HG02973 (cell line): Measurements from ENCODE around the gene AHCTF1.
"Not testable (repeated sequence)": the region's sequence is repeated elsewhere in the genome, so short reads cannot be mapped to it uniquely, and the experiment has no call there.

Experiments used
- ATAC-seq: cut with Tn5 transposase; IDR thresholded peaks from one replicate; pipeline ENCODE4 v1.9.1; 2021; ENCODE audit warnings: moderate library complexity; ENCODE audit not compliant: unreplicated experiment

Gene AHCTF1

DNA sequence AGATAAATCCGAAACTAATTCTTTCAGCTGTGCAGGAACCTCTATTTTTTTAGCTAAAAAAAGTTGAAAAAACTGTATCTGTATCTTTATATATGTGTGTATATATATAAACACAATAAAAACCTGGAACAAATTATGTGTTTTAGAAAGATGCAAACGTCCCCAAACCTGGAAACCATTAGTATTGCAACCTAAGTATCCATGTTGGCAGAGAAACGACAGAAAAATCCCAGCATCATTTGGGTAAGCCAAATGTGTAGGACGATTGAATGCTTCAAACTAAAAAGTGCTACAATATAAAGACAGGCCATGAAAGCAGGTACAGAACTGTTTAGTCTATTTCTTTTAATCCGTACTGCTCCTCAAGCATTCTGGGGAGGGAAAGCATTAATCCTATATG lies 87.9 kb downstream of the AHCTF1 start:
- ATAC-seq = no peak

DNA sequence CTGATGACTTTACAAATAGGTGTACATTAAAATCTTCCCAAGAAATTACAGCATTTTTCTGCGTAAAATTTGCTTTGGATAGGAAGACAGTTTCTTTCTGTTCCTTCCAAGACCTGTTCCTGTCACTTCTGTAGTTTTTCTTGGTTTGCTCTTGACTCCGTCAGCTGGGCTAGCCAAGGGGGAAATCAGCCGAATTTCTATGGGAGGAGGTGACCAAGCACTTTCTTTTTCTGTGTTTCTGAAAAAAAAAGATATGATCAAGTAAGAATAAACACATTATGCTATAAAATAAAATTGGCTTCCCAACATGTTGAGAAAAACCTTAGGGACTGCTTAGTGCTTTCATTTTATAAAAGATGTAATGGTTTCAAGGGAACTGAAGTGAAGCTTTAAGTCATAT lies 91.0 kb downstream of the AHCTF1 start:
- not testable (repeated sequence) for ATAC-seq

DNA sequence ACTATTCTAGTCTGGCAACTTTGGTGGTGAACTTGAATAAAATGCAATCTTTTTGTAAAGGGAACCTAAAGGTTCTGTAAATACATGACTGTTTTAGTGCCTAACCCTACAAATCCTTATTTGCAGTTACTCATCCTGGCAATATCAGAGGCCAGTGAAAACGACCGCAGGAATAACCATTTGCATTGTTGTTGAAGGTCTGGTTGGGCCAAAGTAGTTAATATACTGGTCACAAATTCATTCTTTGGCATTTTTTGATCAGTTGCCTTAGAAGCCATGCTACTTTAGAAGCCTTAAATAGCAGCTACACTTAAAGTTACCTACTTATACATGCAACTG lies 93.7 kb downstream of the AHCTF1 start:
- no peak for ATAC-seq

DNA sequence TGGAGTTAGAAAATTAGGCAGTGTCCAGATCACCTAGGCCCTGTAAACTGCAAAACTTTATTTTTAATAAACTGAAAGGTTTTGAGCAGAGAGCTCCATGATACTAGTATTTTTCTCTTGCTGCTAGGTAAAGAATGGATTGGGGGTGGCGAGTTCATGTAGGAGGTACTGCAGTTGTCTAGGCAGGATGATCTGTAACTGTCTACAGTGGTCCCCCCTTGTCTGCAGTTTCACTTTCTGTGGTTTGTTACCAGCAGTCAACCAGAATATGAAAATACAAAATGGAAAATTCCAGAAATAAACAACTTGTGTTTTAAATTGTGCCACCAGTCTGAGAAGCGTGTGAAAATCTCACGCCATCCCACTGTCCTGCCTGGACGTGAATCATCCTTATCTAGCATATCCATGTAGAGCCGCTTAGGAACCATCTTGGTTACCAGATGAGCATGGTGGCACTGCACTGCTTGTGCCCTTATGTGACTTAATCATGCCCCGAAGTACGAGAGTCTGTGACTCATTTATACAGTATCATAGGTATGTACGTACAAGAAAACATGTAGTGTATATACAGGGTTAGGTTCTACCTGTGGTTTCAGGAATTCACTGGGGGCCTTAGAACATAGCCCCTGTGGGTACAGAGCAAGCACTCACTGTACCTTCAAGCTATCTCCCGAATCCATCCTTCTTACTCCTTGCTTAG lies 94.2 kb downstream of the AHCTF1 start:
- ATAC-seq = peak; percentile 65

DNA sequence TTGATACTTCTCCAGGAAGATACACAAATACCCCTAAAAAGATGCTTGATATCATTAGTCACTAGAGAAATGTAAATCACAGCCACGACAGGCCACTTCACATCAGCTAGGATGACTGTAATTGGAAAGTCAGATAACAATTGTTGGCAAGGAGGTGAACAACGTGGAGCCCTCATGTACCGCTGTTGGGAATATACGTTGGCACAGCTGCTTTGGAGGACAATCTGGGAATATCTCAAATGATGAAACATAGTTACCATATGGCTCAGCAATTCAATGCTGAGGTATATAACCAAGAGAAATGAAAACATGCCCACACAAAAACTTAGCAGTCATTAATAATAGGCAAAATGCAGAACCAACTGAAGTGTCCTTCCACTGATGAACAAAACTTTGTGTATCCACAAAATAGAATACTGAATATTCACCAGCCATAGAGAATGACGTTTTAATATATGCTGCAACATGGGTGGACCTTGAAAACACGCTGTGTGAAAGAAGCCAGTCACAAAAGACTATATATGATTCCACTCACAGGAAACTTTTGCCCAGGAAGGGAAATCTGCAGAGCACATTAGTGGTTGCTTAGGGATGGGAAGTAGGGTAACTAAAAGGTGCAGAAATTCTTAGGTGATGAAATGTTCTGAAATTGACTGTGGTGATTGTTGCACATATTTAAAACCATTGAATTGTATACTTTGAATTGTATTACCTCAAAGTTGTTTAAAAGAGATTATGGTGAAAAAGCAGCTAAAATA lies 95.4 kb downstream of the AHCTF1 start:
- ATAC-seq = no peak

DNA sequence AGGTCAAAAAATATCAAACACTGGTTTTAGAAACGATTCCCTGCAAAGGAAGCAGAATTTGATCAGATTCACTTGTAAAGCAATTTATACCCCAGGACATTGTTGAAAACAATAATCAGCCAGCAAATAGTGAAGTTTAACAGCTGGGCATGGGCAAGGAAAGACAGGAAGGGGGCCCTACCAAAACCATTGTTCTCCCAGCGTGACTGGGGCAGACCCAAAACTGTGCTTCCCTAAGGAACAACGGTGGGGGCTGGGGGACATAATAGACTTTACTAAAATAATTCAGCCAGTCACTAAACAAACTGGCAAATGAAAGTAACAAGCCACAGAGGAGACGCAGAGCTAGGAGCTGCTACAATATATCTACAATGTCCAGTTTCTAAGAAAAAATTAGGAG lies 100.2 kb downstream of the AHCTF1 start:
- ATAC-seq = no peak

DNA sequence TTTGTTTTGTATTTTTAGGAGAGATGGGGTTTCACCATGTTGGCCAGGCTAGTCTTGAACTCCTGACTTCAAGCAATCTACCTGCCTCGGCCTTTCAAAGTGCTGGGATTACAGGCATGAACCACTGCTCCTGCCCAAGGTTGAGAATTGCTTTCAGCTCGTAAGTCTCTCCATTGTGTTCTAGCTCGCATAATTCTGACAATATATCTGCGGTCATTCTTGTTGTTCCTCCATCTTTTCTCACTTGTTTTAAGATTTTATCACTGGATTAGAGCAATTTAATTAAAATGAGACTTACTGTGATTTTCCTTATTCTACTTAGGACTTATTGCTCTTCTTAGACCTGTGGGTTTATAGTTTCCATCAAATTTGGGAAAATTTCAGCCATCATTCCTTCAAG lies 102.9 kb downstream of the AHCTF1 start:
- no peak for ATAC-seq

DNA sequence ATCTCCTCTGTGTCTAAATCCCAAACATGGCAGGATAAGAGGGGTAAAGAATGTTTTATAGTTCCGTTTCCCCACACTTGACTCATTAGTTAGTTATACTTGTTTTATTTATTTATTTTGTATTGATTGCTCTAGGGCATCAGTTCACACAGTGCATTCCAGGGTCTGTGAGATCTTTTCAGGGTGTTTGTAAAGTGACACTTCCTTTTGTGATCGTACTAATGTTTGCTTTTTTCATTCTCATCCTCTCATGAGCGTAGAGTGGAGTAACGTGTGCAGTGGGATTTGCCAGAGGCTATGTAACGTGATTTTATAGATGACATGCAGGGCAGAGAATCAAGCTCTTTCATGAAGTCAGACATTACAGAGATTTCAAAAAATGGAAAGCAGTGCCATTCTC lies 104.4 kb downstream of the AHCTF1 start:
- no peak for ATAC-seq

DNA sequence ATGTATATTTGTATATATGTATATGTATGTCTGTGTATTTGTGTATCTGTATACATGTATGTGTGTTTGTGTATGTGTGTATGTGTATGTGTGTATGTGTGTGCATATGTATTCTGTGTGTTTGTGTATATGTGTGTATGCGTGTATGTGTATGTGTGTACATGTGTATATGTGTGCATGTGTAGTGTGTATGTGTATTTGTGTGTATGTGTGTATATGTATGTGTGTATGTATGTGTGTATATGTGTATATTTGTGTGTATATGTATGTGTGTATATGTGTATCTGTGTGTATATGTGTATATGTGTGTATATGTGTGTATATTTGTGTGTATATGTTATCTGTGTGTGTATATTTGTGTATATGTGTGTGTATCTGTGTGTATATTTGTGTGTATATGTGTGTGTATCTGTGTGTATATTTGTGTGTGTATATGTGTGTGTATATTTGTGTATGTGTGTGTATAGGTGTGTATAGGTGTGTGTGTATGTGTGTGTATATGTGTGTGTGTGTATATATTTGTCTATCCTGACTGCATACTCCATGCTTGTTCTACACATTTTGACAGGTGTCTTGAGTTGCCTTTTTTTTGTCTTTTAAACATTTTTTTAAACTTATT lies 106.1 kb downstream of the AHCTF1 start:
- no peak for ATAC-seq

DNA sequence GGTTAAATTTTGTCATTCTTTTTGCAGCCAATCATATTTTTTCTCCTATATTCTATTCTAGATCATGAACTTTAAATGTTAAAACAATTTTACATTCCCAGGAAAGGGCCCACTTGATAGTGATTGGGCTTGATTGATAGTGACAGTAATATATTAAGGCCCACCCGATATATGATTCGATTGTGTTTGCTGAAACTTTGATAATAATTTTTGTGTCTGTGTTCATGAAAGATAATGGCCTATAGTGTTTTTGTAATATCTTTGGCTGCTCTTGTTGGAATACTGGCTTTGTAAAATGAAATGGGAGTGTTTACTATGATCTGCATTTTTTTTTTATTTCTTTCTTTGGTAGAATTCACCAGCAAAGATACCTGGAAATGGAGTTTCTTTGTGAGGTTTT lies 107.2 kb downstream of the AHCTF1 start:
- ATAC-seq = no peak

DNA sequence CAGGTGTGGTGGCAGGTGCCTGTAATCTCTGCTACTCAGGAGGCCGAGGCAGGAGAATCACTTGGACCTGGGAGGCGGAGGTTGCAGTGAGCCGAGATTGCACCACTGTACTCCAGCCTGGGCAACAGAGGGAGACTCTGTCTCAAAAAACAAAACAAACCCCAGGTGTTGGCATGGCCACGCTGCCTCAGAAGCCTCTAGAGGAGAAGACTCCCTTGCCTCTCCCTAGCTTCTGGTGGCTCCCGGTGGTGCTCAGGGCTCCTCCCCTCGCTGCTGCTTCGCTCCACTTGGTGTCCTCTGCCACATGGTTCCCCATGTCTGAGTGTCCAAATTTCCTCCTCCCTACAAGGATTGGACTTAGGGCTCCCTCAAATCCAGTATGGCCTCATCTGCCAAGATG lies 109.6 kb downstream of the AHCTF1 start:
- not testable (repeated sequence) for ATAC-seq

DNA sequence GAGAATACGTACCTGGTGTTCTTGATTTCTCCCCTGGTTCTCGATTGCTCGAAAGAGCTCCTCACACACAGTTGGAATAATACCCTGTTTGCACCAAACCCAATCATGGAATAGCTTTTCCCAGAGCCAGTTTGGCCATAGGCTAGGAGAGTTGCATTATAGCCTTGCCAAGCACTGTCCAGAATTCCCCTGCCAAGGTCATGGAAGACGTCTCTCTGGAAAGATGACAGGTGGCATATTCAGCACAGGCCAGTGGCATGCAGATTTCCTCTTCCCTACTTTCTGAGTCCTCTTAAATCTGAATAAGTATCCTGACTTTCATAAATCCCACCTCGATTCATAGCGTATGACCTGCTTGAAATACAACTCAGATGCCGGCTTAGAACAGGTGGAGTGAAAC lies 111.1 kb downstream of the AHCTF1 start:
- ATAC-seq = no peak

DNA sequence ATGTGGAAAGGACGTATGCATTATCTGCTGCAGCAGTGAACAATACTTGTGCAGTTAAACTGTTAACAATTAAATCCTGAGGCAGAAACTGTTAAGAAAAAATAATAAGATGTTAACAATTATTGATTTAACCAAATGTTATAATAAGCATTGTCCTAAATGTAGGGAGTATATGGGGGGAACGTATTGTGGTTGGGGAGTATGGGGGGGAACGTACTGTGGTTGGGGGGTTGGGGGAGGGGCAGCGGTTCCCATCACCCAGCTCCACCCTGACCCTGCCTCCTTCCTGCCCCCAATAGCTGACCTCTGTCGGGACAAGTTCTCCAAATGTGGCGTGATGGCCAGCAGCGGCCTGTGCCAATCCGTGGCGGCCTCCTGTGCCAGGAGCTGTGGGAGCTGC lies 114.0 kb downstream of the AHCTF1 start:
- ATAC-seq = not testable (repeated sequence)

DNA sequence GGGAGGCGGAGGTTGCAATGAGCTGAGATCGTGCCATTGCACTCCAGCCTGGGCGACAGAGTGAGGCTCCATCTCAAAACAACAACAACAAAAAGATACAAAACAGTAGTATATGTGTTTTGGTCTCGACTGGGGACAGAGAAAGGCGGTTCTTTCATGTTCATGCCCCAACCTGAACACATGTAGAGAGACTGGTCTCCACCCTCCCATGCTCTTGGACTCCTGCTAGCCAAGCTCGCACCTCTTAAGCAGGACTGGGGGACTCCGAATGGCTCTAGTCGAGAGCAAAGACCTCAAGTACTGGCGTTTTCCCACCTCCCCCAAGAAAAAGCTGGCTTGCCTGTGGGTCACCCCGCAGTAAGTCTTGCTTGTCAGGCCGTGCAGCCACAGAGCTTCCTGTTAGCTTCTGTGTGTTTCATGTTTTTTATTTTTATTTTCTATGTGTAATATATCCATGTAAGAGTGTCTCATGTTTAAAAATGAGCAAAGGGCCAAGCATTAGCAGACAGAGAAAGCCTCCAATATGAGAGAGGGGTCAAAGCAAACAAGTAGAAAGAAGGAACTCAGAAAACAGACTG lies 116.0 kb downstream of the AHCTF1 start:
- peak; percentile 74 for ATAC-seq

DNA sequence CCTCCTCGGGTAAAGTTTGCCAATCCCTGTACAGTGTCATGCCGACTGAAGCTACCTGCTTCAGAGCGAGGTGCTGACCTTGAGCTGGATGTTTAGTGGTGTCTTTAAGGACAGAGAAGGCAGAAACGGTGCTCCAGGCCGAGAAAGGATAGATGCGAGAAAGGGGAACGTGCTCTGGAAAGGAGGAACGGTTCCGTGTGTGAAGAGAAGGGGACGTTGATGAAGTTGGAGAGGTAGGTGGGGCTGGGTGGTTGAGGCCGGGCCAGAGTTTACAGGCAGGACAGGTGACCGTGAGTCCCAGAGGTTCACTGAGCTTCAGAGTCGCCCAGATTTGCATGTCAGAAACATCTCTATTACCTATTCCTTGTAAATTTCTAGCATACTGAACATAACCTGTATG lies 116.9 kb downstream of the AHCTF1 start:
- ATAC-seq = no peak

DNA sequence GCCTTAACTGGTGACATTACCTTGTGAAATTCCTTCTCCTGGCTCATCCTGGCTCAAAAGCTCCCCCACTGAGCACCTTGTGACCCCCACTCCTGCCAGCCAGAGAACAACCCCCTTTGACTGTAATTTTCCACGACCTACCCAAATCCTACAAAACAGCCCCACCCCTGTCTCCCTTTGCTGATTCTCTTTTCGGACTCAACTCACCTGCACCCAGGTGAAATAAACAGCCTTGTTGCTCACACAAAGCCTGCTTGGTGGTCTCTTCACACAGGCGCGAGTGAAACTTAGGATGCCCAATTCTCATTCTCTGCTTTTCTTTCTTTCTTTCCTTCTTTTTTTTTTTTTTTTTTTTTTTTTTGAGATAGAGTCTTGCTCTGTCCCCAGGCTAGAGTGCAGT lies 118.4 kb downstream of the AHCTF1 start:
- not testable (repeated sequence) for ATAC-seq

DNA sequence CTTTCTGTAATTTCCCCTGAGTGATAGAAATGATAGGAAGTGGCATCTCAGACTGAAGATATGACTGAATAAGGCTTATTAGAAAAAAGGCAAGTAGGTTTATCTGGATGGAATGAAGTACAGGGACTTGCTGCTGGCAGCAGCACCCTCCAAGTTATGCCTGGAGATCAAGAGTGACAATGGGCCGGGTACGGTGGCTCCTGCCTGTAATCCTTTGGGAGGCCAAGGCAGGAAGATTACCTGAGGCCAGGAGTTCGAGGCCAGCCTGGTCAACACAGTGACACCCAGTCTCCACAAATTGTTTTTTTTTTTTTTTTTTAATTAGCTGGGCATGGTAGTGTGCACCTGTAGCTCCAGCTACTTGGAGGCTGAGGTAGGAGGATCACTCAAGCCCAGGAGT lies 119.8 kb downstream of the AHCTF1 start:
- no peak for ATAC-seq

DNA sequence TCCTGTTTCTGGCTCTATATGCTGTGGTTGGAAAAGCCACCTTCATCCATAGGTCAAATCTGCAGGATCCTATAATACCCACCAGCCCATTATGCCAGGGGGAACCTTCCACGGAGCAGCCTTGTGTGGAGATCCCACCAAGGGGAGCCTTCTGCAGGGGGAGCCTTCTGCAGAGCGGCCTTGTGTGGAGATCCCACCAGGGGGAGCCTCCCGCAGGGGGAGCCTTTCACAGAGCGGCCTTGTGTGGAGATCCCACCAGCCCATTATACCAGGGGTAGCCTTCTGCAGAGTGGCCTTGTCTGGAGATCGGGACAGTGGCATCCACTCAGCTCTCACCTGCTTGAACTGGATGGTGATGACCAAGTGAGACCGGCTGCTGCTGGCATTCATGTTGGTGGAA lies 122.3 kb downstream of the AHCTF1 start:
- no peak for ATAC-seq

DNA sequence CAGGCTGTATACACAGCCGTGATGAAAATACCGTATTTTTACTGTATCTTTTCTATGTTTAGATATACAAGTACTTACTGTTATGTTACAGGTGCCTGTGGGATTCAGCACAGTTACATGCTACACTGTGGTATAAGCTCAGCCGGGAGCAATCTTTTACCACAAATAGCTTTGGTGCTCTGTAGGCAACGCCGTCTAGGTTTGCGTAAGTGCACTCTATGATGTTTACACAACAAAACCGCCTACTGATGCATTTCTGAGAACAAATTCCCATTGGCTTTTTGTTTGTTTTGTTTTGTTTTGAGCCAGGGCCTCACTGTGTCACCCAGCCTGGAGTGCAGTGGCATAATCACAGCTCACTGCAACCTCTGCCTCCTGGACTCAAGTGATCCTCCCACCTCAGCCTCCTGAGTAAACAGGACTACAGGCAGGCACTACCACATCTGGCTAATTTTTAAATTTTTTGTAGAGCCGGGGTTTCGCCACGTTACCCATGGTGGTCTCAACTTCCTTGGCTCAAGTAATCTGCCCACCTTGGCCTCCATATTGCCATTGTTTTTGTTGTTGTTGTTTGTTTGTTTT lies 126.5 kb downstream of the AHCTF1 start:
- no peak for ATAC-seq

DNA sequence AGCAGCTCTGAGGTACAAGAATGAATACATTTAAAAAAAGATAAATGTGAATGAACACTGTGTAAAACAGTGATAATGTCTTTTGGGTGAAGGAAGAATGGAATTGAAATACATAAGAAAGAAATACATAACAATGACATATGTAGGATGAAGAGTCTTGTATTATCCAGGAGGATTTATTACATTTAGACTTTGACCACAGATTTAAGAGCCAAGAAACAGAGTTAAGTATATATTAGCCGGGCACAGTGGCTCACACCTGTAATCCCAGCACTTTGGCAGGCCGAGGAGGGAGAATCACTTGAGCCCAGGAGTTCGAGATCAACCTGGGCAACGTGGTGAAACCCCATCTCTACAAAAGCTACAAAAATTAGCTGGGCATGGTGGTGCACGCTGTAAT lies 127.9 kb downstream of the AHCTF1 start:
- ATAC-seq = no peak

DNA sequence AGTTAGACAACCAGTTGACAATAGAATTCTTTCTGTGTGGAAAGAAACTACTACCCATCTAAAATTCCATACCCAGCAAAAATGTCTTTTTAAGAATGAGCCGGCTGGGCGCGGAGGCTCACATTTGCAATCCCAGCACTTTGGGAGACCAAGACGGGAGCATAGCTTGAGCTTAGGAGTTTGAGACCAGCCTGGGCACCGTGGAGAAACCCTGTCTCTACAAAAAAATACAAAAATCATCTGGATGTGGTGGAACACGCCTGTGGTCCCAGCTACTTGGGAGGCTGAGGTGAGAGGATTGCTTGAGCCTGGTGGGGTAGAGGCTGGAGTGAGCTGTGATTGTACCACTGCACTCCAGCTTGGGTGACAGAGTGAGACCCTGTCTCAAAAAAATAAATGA lies 128.4 kb downstream of the AHCTF1 start:
- ATAC-seq = no peak
